Spinal cord (tissue), 10 donors: ENCODE results near the gene MYCBP. TPM values are rescaled to one million over a fixed set of nuclear protein-coding genes. Genes with fewer than 3 reads are reported as not detected.

Source experiments
- DNase-seq, 6 donors: peaks; one replicate each; pipeline versions ENCODE4 v3.0.0 to v3.0.0-alpha.2; 2013 to 2015; ENCODE audit warnings: low spot score in 6 of 6, low read depth in 4 of 6
- H3K27ac ChIP-seq: one replicate; pipeline ENCODE4 v1.5.1; 2013; ENCODE audit warnings: low read depth, low read length, control low read depth
- H3K27me3 ChIP-seq: one replicate; pipeline ENCODE4 v1.6.1; 2013; ENCODE audit warnings: low read length; ENCODE audit not compliant: control insufficient read depth, insufficient read depth
- H3K36me3 ChIP-seq: one replicate; pipeline ENCODE4 v1.6.1; 2013; ENCODE audit warnings: low read length; ENCODE audit not compliant: control insufficient read depth, insufficient read depth
- H3K4me1 ChIP-seq: one replicate; pipeline ENCODE4 v1.6.1; 2013; ENCODE audit warnings: low read length; ENCODE audit not compliant: control insufficient read depth, insufficient read depth
- H3K4me3 ChIP-seq: one replicate; pipeline ENCODE4 v1.5.1; 2013; ENCODE audit warnings: low read depth, low read length, control low read depth
- H3K9me3 ChIP-seq: one replicate; pipeline ENCODE4 v1.6.1; 2013; ENCODE audit warnings: low read length; ENCODE audit not compliant: control insufficient read depth, insufficient read depth
- WGBS: methylation state at CpG from one replicate; pipeline ENCODE4 v1.1.5; 2013; ENCODE audit warnings: missing lambda C conversion rate; ENCODE audit not compliant: insufficient coverage; 5-methylcytosine and 5-hydroxymethylcytosine counted together
- polyA plus RNA-seq, 2 donors: library from polyadenylated mRNA; unstranded; fragments of 120-200 nt; gene quantifications; one replicate each; pipeline ENCODE4 v1.2.1, GENCODE V29; 2013; ENCODE audit not compliant: insufficient read length in 2 of 2
- total RNA-seq, 2 donors: library from RNA; depleted of rRNA in 1 of 2; stranded (reverse); fragments of 120-200 nt in 1 of 2; fragments of >200 nt in 1 of 2; gene quantifications; one replicate each; pipeline versions ENCODE4 v1.2.3 to v1.2.4, GENCODE V29; 2013 to 2014
- donor health status: healthy.

The MYCBP gene
- total and polyA plus RNA-seq, 4 donors = 6.3 to 13.4 (median 10.9) TPM

DNA sequence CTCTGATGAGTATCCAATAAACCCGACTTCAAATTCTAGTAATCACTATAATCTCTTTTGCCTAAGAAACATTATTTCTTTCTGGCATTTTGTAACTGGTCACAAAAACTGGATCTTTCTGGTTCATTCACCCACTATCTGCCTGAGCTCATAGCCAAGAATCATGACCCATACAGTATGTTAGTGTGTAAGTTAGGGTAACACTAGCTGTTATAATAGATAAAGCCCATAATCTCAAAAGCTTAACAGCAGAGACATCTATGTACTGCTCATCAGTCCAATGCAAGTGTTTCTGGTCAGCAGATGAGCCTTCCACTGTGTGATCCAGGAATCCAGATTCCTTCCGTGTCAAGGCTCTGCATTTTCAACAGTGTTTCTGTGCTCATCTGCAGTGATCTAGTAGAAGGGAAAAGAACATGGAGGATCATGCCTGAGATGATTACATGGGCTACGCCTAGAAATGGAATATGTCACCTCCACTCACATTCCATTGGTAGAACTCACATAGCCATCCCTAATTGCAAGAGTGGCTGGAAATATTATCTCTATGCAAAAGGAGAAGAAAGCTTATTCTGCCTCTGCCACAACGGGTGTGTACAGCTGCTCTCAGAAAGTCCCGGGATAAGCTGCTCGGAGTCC, 41.3 kb downstream of the MYCBP start:
- H3K27me3 ChIP-seq = peaks cover 3% of the 10 kb centered on the region
- H3K36me3 ChIP-seq = no peaks in the 10 kb centered on the region
- H3K9me3 ChIP-seq = no peaks in the 10 kb centered on the region
- no peak overlapping the region for H3K4me3 ChIP-seq
- peaks cover 4% of the 10 kb centered on the region for H3K4me1 ChIP-seq
- 93% methylated on average over 4 of the region's 6 CpGs for WGBS
- DNase-seq = no peak
- H3K27ac ChIP-seq = no peak overlapping the region

DNA sequence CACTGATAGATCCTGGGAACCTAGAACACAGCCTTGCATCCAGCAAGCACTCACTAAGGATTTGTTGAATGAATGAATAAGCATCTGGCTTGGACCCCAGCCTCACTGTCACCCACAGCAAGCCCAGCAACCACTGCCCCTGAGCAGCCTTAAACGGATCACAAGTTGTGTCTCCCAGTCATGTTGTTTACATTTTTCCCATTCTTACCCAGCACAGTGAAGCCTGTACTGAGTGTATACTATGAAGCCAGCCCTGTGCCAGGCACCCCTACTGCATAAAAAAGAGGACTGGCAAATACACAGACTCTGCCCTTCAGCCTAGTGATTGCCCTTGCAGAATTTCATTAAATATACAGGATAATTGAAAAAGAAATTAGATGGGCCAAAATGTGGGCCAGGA, 43.8 kb downstream of the MYCBP start:
- peaks cover 4% of the 10 kb centered on the region for H3K4me1 ChIP-seq
- H3K27me3 ChIP-seq = peaks cover 3% of the 10 kb centered on the region
- H3K36me3 ChIP-seq = no peaks in the 10 kb centered on the region
- H3K27ac ChIP-seq = no peak overlapping the region
- H3K4me3 ChIP-seq = no peak overlapping the region
- DNase-seq = no peak
- WGBS = 60% methylated on average over 1 of the region's 1 CpG
- no peaks in the 10 kb centered on the region for H3K9me3 ChIP-seq

DNA sequence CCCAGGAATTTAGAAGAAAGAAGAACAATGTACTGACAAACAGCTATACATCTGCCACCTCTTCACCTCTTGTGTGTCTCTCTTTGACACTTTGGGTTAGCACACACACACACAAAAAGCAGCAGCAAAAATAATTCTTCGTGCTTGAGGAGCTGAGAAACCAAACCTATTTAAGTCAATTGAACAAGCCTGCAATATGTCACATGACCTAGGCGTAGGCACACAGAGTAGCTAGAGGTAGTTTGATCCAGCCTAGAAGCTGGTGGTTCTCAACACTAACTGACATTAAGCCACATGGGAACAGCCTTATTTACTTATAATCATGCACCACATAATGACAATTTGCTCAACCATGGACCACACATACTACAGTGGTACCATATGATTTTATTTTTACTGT, 45.8 kb downstream of the MYCBP start:
- H3K27ac ChIP-seq = no peak overlapping the region
- no CpG with 5 or more reads among the region's 2 CpGs for WGBS

DNA sequence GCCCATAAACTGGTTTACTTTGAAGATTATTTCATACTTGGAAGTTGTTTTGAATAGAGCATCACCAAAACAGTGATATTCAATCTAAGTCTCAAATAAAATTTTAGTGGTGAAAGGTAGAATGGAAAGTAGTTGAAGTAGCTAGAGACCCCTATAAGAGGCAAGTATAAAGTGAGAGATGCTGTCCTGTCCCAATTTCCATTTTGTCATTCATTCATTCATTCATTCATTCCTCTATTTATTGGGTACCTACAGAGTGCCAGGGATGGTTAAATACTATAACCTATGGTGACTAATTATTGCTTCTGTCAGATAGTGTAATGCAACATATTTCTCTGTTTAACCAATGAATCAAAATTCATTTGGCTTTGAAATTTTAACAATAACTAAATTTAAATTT, 46.3 kb downstream of the MYCBP start:
- DNase-seq = no peak
- H3K27me3 ChIP-seq = peaks cover 3% of the 10 kb centered on the region
- H3K36me3 ChIP-seq = no peaks in the 10 kb centered on the region
- no peak overlapping the region for H3K27ac ChIP-seq
- H3K4me1 ChIP-seq = peaks cover 5% of the 10 kb centered on the region
- H3K9me3 ChIP-seq = no peaks in the 10 kb centered on the region
- H3K4me3 ChIP-seq = no peak overlapping the region

More for the DNA sequence above, 45.8 kb downstream of the MYCBP start:
- no peak overlapping the region for H3K4me3 ChIP-seq
- no peak for DNase-seq
- peaks cover 3% of the 10 kb centered on the region for H3K27me3 ChIP-seq
- no peaks in the 10 kb centered on the region for H3K36me3 ChIP-seq
- H3K9me3 ChIP-seq = no peaks in the 10 kb centered on the region
- H3K4me1 ChIP-seq = peaks cover 5% of the 10 kb centered on the region

DNA sequence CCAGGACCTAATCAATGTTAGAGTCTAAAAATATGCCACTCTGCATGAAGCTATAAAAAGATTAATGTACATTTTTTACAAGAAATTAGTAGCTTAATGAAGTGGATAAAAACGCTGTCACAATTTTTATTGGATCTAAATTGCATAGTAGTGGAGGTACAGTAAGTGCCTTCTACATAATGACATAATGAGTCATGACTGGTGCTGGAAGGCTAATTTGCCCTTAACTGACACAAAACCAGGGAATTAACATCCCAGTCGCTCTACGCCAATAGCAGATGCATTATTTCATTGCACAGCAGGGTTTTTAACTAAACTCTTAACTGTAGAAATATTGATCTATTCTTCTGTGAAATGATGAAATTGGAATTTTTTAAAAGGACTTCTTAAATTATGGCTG, 46.9 kb downstream of the MYCBP start:
- WGBS = no CpG with 5 or more reads among the region's 3 CpGs
- peaks cover 5% of the 10 kb centered on the region for H3K4me1 ChIP-seq
- DNase-seq = peak in 1 of 6 donors; percentile 67
- H3K36me3 ChIP-seq = no peaks in the 10 kb centered on the region
- H3K27me3 ChIP-seq = peaks cover 3% of the 10 kb centered on the region
- H3K4me3 ChIP-seq = no peak overlapping the region
- no peaks in the 10 kb centered on the region for H3K9me3 ChIP-seq
- no peak overlapping the region for H3K27ac ChIP-seq

DNA sequence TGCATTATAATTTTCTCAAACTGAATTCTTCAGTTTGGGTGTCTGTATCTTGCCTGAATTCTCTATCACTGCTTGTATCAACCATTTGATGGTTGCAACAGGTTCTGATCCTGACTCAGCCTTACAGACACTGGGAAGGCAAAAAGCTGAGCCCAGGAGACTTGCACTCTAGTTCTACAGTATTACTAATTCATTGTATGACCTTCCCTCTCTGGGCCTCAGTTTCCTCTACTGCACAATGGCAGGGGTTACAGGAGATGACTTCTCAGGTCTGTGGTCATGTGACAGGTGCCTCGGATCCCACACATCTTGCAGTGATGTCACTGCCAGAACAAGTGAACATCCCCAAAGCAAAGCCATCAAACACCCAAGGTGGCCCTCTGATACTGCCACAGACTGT, 52.3 kb downstream of the MYCBP start:
- 80% methylated on average over 1 of the region's 1 CpG for whole genome bisulfite sequencing
- Histone ChIP-seq H3K27me3 (peaks cover 38% of the 10 kb centered on the region), H3K4me1 (peaks cover 34% of the 10 kb centered on the region), H3K36me3 (no peaks in the 10 kb centered on the region), H3K9me3 (no peaks in the 10 kb centered on the region), H3K27ac (no peak overlapping the region), H3K4me3 (no peak overlapping the region)
- no peak for DNase-seq

DNA sequence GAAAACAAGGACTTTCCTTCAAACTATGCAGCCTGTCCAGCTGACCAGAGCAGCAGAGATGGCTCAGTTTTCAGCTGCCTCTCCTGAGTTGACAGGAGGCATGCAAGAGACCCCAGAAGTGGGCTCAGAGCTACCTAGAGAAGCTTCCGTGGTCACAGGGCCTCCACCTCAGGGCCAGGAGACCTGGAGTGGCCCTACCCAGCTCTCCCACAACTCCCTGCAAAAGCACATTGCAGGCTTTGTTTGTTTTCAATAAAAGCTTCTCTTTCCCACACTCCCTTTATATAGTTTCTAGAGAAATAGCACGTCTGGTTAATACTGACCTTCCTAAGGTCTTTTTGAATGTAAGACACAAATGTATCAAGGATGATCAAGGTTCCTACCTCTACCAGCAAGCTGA, 53.6 kb downstream of the MYCBP start:
- Histone ChIP-seq H3K4me1 (peaks cover 38% of the 10 kb centered on the region), H3K27ac (no peak overlapping the region), H3K36me3 (no peaks in the 10 kb centered on the region), H3K27me3 (peaks cover 50% of the 10 kb centered on the region), H3K9me3 (no peaks in the 10 kb centered on the region), H3K4me3 (no peak overlapping the region)
- WGBS = 78% methylated on average over 1 of the region's 2 CpGs
- no peak for DNase-seq

DNA sequence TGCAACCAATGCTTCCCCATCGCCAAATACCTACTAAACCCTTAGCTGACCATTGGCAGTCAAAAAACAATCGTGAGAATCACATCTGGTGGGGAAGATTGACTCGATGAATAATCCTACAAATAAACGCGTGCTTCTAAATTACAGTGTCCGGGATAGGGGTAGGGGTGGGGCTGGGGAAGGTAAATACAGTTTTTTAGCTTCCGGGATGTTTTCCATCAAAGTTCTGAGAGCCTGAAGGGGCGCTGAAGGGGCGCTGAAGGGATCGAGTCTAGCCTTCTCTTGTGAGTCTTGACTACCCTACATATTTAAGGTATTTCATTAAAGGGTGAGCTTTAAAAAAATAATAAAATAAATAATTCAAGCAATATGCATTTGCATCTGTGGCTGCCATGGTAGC, 54.1 kb downstream of the MYCBP start:
- H3K36me3 ChIP-seq = no peaks in the 10 kb centered on the region
- H3K27ac ChIP-seq = no peak overlapping the region
- DNase-seq = no peak
- peaks cover 38% of the 10 kb centered on the region for H3K4me1 ChIP-seq
- peaks cover 53% of the 10 kb centered on the region for H3K27me3 ChIP-seq
- H3K9me3 ChIP-seq = no peaks in the 10 kb centered on the region
- no CpG with 5 or more reads among the region's 10 CpGs for WGBS
- H3K4me3 ChIP-seq = no peak overlapping the region

DNA sequence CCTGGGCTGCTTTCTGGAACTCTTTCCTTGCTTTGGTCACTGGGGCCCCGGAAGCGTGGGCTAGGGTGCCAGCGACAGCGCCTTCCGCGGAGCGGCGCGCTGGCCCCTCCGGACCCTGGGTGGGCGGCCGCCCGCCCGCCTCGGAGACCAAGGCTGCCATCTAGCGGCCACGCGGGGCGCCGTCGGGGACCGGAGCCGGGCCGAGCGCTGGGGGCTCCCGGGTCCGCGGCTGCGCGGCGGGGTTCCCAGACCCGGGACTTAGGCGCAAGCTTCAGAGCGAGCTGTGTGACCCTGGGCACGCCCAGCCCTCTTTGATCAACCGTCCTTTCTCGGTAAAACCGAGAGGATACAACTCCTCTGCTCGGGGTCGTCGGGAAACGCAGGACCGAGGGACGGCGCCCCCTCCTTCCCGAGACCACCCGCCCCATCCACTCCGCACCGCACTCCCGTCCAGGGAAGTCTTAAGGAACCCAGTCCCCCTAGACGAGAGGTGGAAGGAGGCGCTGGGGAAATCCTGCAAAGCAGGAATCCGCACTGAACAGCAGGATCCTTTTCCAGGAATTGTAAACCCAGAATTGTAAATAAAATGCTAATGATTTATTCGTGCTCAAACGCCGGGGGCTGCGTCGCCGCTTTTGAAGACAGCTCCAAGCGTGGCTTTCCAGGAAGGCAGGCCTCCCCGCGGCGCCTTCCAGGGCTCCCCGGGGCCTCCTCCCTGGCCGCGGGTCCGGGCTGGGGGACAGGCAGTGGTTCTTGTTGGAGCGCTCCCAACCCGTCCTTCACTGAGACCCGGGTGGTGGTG, 54.8 kb downstream of the MYCBP start:
- Histone ChIP-seq H3K27ac (no peak overlapping the region), H3K9me3 (no peaks in the 10 kb centered on the region), H3K27me3 (peaks cover 59% of the 10 kb centered on the region), H3K4me3 (peak overlapping the region; percentile 36), H3K36me3 (no peaks in the 10 kb centered on the region), H3K4me1 (peaks cover 38% of the 10 kb centered on the region)
- under 1% methylated on average over 56 of the region's 70 CpGs for WGBS
- peak in 3 of 6 donors; percentile 53 to 86 (median 76) for DNase-seq
